HG02981 (cell line): ENCODE data around the gene ADAM22.
"Not testable (repeated sequence)": the region's sequence is repeated elsewhere in the genome, so short reads cannot be mapped to it uniquely, and the experiment has no call there.

Experiments used
- ATAC-seq: cut with Tn5 transposase; IDR thresholded peaks from one replicate; pipeline ENCODE4 v1.9.1; 2021; ENCODE audit warnings: mild to moderate bottlenecking, moderate library complexity; ENCODE audit not compliant: unreplicated experiment

Gene ADAM22

GRCh38 chr7:88151119-88151790 is 217.2 kb downstream of the ADAM22 start:
- ATAC-seq: no peak

DNA sequence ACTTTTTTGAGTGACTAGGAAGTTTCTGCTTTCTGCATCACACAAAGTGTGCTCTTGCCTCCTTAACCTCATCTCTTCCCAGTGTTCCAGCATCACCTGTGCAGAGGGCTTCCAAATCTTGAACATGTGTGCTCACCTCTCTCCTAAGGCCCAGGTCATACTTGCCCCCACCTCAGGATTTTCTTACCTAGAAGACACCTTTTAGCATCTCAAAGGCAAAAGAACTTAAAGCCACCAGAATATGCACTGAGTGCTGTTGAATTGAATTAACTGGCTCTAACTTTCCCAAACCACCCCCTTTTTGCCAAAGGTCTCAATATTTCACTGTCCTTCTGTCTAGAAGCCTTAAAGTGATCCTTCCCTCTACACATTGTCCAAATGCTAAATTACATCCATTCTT is 219.3 kb downstream of the ADAM22 start:
- ATAC-seq: no peak

GRCh38 chr7:88155756-88156155 is 221.7 kb downstream of the ADAM22 start:
- no peak for ATAC-seq

DNA sequence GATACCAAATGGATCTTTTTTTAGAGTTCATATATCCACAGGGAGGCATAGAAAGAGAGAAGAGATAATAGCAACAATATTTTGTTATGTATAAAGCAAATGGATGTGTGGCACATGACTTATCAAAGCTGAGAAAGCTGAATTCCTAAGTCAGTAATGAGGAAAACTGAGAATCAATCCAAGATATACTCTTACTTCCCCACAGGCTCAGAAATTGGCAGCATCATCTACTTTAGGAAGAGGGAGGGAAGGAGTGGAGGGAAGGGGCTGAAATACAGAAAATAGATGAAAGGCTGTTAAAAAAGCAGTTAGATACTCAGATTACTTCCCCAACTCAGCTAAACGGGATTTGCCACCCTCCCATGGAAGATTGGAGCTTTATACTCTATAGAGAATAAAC is 222.3 kb downstream of the ADAM22 start:
- ATAC-seq: no peak

DNA sequence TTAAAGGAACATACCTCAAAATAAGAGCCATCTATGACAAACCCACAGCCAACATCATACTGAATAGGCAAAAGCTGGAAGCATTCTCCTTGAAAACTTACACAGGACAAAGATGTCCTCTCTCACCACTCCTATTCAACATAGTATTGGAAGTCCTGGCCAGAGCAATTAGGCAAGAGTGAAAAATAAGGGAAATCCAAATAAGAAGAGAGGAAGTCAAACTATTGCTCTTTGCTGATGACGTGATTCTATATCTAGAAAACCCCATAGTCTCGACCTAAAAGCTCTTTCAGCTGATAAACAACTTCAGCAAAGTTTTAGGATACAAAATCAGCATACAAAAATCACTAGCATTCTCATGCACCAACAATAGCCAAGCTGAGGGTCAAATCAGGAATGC is 225.7 kb downstream of the ADAM22 start:
- not testable (repeated sequence) for ATAC-seq

GRCh38 chr7:88165697-88166096 is 231.6 kb downstream of the ADAM22 start:
- no peak for ATAC-seq

DNA sequence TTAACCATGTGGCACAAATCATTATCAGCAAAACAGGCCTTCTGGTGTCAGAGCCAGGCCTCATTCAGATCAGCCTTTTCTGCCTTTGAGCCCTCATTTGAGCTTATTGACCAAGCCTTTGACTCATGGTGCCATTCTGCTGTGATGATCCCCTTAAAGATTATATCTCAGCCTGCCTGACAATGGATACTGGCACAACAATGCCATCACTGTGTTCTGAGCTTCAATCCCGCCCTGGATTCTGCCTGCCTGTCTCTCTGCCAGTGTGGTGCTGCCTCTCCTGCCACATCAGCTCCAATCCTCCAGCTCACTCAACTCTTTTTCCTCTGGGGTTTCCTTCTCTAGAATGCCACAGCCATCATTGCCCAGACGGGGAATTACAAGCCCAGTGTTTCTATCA is 233.2 kb downstream of the ADAM22 start:
- ATAC-seq: no peak

DNA sequence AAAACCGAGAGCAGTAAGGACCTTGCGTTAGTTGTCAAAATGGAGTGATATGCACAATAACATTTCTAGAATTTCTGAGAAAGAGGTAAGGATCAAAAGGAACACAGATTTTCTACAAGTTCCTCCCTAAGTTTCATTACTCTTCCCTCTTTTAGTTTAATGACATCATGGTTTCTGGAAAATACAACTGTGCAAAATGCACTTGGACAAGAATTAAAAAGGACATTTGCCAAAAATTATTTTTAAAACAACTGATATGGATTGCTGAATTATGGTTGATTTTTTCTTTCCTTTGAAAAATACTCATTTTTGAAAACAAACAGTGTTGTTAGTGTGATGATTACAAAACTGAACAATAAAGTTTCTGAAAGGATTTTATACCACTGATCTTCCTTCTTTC is 233.7 kb downstream of the ADAM22 start:
- ATAC-seq: no peak

DNA sequence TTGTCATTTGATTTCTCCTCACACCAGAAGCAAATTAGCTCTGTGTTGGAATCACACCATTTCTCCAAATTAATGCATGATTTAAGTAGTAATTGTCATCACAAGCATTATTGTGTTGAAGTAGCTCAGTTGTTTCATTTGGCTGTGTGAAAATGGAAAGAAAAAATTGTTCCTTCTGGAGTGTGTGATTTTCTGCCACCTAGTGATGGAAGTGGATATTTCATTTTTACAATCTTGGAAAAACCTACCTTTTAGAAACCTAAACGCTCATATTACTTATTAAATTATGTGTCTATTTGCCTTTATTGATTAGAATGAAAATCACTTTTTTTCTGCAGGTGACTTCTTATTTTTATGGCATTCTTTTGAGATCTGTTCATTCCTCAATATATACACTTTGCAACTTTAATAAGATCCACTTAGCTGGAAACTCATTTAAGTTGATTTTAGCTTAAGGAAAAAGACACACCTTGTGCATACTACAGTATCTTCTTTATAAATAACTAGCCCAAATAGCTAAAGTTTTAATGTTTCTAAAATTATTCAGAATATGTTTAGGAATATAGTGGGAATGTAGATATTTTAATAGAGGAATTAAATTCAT is 235.8 kb downstream of the ADAM22 start:
- no peak for ATAC-seq

GRCh38 chr7:88172842-88173241 is 238.8 kb downstream of the ADAM22 start:
- no peak for ATAC-seq

DNA sequence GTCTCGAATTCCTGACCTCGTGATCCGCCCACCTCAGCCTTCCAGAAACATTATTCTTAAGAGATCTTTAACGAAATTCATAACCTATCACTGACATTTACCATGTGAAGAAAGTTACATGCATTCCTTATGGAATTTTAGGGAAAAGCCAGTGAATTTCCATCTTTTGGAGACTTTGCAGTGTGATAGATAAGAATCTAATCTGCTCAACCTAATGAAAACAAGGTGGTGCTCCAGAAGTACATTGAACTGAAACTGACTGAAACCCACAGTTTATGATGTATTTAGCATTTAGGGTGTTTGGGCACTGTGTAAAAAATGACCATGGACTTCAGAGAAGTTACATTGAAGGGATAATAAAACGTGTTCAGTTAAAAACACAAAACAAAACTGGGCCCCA is 242.1 kb downstream of the ADAM22 start:
- no peak for ATAC-seq

- no peak for ATAC-seq
Observed at GRCh38 chr7:88183051-88183450, 249.0 kb downstream of the ADAM22 start.

DNA sequence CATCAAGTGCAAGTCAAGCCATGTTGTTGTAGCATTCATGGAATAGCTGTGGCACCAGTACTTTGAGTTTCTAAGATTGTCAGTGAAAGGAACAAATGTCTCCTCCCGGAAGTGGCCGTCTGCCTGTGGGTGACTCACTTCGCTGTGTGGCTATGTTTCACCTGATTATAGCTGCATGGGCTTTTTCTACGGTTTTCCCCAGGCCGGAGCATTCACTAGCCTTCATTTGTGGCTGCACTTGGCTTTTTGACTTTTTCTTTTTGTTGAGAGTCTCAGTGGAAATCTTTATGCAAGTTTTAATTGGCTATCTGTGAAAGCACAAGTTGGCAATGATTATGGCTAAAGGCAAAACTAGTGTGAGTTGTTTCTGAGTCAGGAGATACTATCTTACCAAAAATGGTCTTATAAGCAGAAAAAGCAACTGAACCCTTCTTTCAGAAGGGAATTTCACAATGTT is 250.8 kb downstream of the ADAM22 start:
- ATAC-seq: no peak

DNA sequence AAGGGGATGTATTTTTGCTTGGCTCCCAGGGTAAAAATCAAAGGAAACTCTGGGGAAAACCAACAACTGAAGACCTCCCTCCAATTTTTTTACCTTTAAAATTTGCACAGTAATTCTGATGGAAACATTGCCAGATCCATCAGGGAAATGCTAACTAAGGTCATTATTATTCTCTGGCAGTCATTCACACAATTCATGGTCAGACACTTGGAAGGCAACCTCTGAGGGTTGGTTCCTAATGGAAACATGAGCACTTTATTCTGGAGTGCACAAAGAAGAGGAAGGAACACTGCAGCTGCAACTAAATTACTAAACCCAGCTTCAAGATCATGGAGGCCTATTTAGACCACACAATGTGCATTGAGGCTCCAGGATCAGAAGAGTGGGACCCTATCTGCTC is 251.6 kb downstream of the ADAM22 start:
- no peak for ATAC-seq

DNA sequence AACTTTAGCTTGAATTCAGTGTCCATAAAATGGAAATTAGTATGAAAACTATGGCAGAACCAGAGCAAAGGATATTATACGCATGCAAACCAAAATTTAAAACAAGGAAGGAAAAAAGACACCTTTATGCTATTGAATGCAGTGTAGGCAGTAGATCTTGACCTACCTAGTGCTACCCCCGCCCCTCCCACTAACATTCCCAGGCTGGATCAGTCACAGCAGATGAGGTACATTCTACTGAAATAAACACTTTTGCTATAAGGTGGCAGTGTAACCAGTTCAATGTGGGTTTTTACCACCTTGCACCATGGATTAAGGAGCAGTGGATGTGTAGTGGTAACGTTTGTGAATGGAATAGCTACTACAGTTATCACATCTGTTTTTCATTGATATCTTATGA is 257.9 kb downstream of the ADAM22 start:
- no peak for ATAC-seq

DNA sequence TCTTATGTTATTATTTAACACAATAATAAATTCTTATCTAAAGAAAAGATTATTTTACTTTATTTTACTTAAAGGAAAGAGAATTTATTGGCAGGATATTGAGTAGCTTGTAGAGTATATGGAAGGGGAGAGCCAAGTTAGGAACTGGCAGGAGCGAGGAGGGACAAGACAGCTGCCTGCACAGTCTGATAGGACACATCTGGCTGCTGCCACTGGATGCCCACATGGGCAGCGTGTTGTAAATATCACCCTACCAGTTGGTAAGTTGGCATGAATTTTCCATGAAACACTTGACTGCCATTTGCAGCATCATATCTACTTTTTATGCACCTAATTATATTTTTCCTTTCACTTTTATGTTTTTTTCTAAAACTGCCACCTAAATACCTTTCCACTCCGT is 266.2 kb downstream of the ADAM22 start:
- no peak for ATAC-seq

GRCh38 chr7:88200789-88201188 is 266.7 kb downstream of the ADAM22 start:
- no peak for ATAC-seq

DNA sequence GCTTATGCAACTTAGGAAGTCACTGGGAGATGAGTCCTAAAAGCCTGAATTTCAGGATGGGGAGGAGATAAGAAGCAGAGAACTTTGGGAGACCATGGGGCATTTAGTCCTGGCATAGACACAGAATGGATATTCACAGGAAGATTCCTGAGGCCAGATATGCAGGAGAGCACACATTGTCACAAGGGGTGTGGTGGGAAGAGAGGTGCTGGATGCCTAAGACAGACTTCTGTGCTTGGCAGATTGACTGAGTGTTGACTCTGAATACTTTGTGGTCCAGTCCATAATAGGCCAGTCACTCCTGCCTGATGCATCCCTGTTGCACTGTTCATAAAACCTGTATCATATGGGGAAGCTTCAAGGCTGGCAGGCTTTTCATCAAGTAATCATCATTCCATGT is 267.3 kb downstream of the ADAM22 start:
- ATAC-seq: no peak

GRCh38 chr7:88202278-88202677 is 268.2 kb downstream of the ADAM22 start:
- ATAC-seq: no peak

DNA sequence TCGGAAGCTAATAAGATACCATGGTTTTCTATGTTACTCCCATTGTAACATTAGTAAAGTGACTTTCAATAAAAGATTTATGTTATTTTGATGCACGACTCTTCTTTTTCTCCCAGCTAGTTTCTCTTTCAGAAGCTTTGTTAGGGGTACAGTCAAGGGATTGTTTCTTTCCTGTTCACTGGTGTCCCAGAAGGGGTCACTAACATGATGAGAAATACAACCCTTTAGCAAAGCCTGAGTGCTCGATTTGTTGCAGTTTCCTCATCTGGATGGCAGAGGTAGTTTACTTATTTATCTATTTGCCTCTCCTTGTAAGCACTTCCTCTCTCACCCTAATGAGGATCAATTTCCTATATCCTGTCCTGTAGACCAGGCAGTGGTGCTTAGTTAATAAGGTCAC is 268.7 kb downstream of the ADAM22 start:
- ATAC-seq: no peak

- ATAC-seq: no peak
Observed at GRCh38 chr7:88203401-88203800, 269.4 kb downstream of the ADAM22 start.

DNA sequence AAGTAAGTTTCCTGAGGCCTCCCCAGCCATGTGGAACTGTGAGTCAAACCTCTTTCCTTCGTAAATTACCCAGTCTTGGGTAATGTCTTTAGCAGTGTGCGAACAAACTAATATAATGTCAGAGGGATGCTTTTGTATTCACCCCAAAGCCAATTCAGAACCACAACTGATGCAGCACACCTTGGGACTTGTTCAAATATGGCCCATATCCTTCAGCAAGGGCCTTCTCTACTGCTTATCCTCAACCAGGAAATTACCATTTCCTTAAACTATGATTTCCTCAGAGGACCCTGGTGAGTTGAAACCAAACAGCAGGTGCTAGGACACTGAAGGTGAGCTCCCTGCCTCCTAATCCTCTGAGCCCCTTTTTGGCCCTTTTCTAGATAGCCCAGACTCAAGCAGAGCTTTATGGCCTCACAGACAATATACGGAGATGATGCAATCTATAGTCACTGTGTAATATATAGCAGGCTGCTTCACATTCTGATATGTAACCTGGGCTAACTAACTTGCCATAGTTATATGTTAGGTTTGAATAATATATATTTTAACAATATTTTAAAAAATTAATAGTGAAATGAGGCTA is 270.6 kb downstream of the ADAM22 start:
- ATAC-seq: no peak

DNA sequence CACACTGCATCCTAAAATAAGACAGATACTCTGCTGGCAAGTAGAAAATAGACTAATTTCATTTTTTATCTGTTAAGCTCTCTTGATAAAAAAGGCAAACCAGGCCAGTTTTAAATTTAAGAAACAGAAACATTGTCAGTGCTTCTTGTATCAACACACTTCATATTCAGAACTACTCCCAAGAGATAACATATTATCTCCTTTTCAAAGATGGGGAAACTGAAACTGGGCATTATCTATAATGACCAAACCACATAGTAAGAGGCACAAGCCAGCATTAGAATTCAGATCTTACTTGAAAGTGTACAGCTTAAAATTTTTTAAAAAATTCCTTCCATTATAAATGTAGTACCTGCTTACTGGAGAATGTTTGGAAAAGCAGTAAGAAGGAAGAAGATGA is 271.1 kb downstream of the ADAM22 start:
- ATAC-seq: no peak
